Measurements from ENCODE around the gene KCNA2. TPM values are rescaled to one million over a fixed set of nuclear protein-coding genes. Genes with fewer than 3 reads are reported as not detected.
A peak's percentile ranks its signal among the peaks of the same experiment; 100 is the strongest.

The KCNA2 gene
- total RNA-seq (2014; rRNA removed; shearing (Covaris generic)) = 0.06 and 0.52 TPM in 2 replicates

DNA sequence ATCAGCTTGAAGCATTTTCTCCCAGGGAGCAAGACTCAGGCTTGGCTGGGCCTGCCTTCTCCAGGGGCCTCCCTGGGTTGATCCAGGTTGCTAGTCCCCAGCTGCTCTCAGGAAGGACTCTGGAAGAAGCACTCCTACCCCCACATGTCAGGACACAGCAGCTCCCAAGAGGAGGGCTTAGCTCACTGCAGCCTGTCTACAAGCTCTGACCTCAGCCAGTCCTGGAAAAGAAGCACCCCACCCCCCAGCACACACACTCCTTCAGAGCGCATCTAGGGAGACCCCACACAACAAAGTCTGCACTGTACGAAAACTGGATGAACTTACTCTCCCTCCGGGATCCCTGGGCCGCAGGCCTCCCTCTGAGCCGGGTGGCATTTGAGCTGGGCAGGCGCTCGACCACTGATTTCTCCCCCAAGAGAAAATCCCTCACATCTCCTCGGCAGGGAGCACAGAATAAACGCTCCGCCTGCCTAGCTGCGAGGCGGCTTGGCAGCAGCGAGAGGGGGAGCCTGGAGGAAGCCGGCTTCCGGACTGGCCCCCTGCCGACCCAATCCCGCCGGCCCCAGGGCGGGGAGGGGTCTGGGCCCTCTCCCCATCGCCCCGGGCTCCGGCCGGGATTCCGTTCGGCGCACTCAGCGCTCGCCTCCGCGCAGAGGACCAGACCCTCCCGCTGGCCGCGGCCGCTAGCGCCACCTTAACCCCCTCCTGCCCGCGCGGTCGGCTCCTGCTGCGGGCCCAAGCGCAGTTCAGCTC lies at the start of gene KCNA2:
TSS of gene KCNA2 (minus strand) at position 458 of the 756 bp plus-strand sequence. CDS start 1,576 bp downstream, outside the sequence.
- no peak for DNase-seq (ENCODE audit: low spot score)

DNA sequence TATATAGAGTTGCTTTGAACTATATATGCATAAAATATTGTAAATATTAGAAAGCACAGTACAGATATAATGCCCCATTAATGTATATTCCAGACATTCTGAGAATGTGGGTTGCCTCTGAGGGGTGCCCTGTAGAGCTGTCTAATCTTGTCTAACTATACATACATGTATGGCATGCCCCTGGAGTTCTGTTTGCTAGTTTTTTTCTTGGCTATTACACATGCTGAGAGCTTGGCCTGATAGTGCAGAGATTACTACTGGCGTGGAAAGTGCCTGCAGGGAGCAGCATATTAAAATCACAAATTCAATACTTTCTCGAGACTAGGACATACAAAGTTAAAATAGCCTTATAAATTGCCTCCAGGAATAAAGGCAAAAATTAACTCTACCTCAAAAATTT lies 44.5 kb upstream of the KCNA2 start:
- DNase-seq (ENCODE audit: low spot score) = no peak

- no peak for DNase-seq (ENCODE audit: low spot score)
Observed at GRCh38 chr1:110648417-110648816, 42.3 kb upstream of the KCNA2 start.

- peak; percentile 94 for DNase-seq (ENCODE audit: low spot score)
Observed at GRCh38 chr1:110647254-110647891, 41.2 kb upstream of the KCNA2 start.

GRCh38 chr1:110645821-110646735 lies 39.9 kb upstream of the KCNA2 start:
- DNase-seq (ENCODE audit: low spot score) = peak; percentile 77

DNA sequence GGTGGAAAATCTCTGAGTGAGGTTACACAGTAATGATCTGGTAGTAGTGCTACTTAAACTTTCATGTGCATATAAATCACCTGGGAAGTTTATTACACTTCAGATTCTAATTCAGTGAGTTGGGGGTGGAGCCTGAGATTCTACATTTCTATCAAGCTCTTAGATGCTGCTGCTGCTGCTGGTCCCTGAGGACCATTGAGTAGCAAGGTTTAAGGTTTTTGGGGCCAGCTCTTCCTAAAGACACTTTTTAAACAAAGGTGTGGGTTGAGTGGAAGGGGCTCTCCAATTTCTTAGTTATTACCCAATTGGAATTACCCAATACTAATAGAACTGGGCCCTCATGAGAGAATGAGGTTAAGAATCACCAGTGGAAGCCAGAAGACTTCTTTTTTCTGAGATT lies 39.1 kb upstream of the KCNA2 start:
- no peak for DNase-seq (ENCODE audit: low spot score)

- DNase-seq (ENCODE audit: low spot score) = no peak
Observed at GRCh38 chr1:110643879-110644472, 37.8 kb upstream of the KCNA2 start.

GRCh38 chr1:110639724-110640386 lies 33.7 kb upstream of the KCNA2 start:
- peak; percentile 34 for DNase-seq (ENCODE audit: low spot score)

- DNase-seq (ENCODE audit: low spot score) = no peak
Observed at GRCh38 chr1:110638556-110638955, 32.4 kb upstream of the KCNA2 start.

DNA sequence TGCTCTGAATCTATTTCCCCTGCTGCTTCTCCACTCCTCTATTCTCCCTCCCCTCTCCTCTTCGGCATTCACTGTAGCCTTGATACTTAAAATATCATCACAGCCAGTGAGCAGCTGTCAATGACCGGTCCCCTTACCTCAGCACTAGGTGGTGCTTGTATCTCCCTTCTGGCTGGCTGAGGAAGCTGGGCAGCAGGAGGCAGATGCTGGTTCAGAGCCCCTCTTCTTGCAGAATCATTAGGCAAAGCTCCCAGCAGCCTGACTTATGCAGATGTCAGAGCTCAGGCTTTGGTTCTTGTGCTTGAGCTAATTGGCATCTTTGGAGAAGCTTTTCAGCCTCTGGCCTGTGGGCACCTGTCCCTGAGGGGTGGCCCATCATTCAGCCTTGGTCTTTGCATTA lies 31.9 kb upstream of the KCNA2 start:
- DNase-seq (ENCODE audit: low spot score) = no peak

- no peak for DNase-seq (ENCODE audit: low spot score)
Observed at GRCh38 chr1:110637475-110637874, 31.3 kb upstream of the KCNA2 start.

GRCh38 chr1:110636149-110636935 lies 30.2 kb upstream of the KCNA2 start:
- DNase-seq (ENCODE audit: low spot score) = no peak

DNA sequence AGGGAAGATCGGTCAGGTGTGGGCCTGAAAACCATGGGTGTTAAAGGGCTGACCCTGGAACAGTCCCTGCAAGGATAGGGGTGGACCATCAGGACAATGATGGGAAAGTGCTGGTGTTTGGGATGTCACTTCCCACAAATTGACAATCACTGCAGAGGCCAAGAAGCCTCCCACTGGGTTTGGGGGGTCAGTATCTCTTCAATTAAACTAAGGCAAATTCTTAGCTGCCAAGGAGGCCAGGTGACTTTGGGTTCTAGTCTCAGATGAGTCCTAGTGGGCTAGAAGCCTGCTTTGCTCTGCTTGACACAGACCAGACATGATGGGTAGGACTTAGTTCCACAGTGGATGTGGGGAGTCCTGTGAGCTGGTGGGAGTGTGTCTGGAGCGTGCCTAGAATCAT lies 29.3 kb upstream of the KCNA2 start:
- no peak for DNase-seq (ENCODE audit: low spot score)

DNA sequence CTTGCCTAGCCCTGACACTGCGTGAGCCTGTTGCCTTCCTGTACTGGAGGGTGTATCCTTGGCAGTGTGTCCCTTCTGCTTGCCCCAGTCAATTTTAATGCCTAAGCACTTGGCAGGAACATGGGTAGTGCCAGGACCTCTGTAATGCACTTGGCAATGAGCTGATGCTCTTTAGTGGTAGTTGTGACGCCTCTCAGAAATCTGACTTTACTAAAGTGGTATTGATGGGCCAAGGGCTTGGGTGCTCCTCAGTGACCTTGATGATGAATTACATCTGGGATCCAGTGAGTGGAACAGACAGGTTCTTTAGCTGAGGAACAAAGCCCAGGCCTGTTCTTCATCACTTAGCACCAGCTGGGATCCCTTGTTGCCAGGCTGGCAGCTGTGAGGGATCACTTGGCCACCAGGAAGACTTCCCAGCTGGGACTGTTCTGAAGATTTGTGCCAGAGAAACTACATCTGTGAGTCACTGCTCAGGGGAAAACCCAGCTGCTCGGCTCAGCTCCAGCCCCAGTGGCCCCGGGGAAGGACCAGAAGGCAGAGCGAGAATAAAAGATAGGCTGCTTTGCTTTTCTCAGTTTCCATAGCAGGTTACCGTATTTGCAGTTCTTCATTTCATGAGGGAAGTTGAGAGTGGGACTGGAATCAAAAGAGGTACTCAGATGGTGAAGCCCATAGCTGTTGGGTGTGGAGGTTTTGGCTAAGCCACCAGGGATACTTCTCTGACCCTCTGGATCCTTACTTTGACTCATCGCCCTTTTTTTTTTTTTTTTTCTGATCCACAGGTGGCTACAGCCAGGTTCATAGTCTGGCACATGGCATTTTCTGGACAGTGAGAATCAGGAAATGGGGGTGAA lies 28.5 kb upstream of the KCNA2 start:
- DNase-seq (ENCODE audit: low spot score) = peak; percentile 89

GRCh38 chr1:110634086-110634454 lies 27.9 kb upstream of the KCNA2 start:
- DNase-seq (ENCODE audit: low spot score) = no peak

GRCh38 chr1:110633646-110634030 lies 27.5 kb upstream of the KCNA2 start:
- DNase-seq (ENCODE audit: low spot score) = no peak

DNA sequence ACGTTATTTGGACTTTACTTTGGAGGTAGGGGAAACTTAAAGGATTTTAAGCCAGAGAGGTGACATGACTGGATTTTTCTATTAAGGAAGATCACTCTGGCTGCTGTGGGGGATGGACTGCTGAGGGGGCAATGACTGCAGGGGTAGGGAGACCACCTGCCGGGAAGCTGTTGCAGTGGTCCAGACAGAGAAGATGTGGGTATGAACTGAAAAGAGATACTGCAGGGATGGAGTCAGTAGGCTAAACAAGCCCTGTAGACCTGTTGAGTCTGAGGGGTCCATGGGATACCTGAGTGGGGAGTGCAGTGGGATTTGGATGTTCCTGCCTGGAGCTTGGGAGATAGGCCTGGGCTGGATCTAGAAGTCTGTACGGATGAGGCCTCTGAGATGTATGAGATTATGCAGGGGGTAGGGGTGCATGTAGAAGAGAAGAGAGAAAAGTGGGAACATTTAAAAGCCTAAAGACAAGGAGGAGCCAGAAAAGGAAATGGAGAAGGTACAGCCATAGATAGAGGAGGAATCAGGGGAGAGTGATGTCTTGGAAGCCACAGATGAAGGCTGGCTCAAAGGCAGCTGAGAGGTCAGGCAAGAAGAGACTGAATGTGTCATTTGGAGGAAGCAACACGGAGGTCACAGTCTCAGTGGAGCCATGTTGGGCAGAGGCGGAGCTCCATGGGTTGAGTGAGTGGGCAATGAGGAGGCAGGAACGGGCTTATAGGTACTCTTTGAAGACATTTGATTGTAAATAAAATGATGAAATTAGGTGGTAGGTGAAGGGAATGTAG lies 25.9 kb upstream of the KCNA2 start:
- no peak for DNase-seq (ENCODE audit: low spot score)

GRCh38 chr1:110630839-110631663 lies 24.9 kb upstream of the KCNA2 start:
- DNase-seq (ENCODE audit: low spot score) = peak; percentile 71
